Esophagus (tissue), 2 donors: ENCODE data around the gene HDHD2. TPM values are rescaled to one million over a fixed set of nuclear protein-coding genes. Genes with fewer than 3 reads are reported as not detected.

Experiments used
- H3K27ac ChIP-seq, 2 donors: one replicate each; pipeline ENCODE4 v1.5.1; 2013; ENCODE audit warnings: low read depth in 2 of 2, mild to moderate bottlenecking in 2 of 2, inconsistent platforms in 1 of 2, low read length in 1 of 2, moderate library complexity in 1 of 2
- H3K27me3 ChIP-seq, 2 donors: one replicate each; pipeline ENCODE4 v1.6.1; 2013; ENCODE audit warnings: low read length in 2 of 2, control low read depth in 1 of 2, mild to moderate bottlenecking in 1 of 2; ENCODE audit not compliant: insufficient read depth in 2 of 2, control insufficient read depth in 1 of 2
- H3K36me3 ChIP-seq, 2 donors: one replicate each; pipeline ENCODE4 v1.6.1; 2013; ENCODE audit warnings: low read length in 1 of 2; ENCODE audit not compliant: control insufficient read depth in 2 of 2, insufficient read depth in 2 of 2
- H3K4me1 ChIP-seq, 2 donors: one replicate each; pipeline ENCODE4 v1.6.1; 2013; ENCODE audit warnings: low read length in 1 of 2; ENCODE audit not compliant: control insufficient read depth in 2 of 2, insufficient read depth in 2 of 2
- H3K4me3 ChIP-seq, 2 donors: one replicate each; pipeline ENCODE4 v1.5.1; 2013; ENCODE audit warnings: low read length in 2 of 2, mild to moderate bottlenecking in 2 of 2, low read depth in 1 of 2, moderate library complexity in 1 of 2
- H3K9me3 ChIP-seq, 2 donors: one replicate each; pipeline ENCODE4 v1.6.1; 2013; ENCODE audit warnings: mild to moderate bottlenecking in 2 of 2, low read depth in 1 of 2, low read length in 1 of 2, moderate library complexity in 1 of 2; ENCODE audit not compliant: control insufficient read depth in 2 of 2, insufficient read depth in 1 of 2
- whole genome bisulfite sequencing, 2 donors: extraction: QIAGEN DNeasy Blood & Tissue Kit; methylation state at CpG; one replicate each; pipeline ENCODE4 v1.1.7; 2013; 5-methylcytosine and 5-hydroxymethylcytosine counted together
- polyA plus RNA-seq, 2 donors: library from polyadenylated mRNA; stranded (reverse); fragments of 200-250 nt; gene quantifications; one replicate each; pipeline ENCODE4 v1.2.3, GENCODE V29; 2013
- donor health status: healthy with polysubstance abuse.
- donor health status: Bipolar disorder and iron deficiency.

HDHD2 gene
- polyA plus RNA-seq, 2 donors = 13.1 to 13.9 TPM

DNA sequence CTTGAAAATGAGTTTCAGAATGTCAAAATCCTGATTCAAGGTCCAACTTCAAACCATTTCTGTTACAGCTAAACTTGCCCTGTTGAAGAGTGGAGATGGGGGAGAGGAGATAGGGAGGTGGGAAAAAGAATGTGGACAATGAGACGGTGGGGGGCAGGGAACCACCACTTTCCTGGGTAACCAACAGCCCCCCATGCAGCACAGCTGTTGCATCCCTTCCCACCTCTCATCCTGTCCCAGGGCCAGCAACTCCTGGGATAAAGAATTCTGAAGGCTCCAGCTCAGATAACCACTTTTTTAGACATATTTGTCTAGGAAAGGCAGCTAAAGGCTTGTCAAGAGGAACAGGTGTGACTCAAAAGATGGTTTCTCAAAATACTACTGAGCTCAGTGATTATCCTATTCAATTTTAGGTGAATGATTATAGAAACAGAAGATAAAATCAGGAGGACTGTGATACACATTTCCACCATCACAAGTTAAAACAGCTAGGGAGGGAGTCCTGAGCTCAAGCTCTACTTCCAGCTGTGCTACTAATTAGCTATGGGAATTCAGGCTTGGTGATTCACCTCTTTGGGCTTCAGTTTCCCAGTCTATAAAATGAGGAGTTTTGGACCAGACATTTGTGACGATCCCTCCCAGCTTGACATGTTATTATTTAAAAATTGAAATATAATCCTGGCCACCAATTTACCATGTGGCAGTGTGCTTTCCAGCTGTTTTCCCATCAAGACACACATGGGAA lies 36.3 kb downstream of the HDHD2 start:
- H3K9me3 ChIP-seq = no peaks in the 10 kb centered on the region
- H3K4me1 ChIP-seq = no peaks in the 10 kb centered on the region
- no peaks in the 10 kb centered on the region for H3K27me3 ChIP-seq
- no peak overlapping the region for H3K27ac ChIP-seq
- H3K4me3 ChIP-seq = no peak overlapping the region
- WGBS, 2 donors = 86 to 96% methylated on average over 2 of the region's 2 CpGs
- H3K36me3 ChIP-seq = peaks cover 5 to 10% of the 10 kb centered on the region in 2 donors

DNA sequence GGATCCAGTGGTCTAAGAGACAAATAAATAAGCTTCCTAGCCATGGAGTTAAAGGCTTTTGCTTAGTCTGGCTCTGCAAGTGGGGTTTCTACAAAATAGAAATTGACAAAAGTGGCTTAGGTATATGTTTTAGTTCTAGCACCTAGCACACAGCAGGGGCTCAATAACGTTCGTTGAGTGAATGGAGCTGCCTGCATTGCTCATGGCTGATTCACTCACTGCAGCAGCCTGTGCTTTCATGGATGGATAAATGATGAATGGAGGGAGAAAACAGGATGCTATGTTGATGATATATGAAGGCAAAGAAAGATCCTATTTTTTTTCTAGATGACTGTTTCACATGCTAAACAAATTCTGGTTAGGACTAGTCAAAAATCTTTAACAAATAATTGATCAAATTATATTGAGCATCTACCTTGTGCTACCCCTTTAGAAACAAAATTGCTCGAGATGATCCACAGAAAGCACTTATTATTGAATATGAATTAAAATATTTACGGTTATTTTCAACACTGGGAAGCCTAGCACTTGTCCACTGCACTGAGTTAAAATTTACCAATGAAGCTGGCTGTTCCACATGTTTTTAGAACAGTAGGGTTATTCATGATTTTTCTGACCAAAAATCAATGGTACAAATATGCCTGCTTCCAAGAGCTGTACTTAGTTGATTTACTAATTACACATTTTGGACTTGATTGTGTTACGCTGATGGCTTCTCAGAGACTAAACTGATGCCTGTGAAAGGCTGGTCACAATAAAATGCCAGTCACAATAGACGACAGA lies 39.6 kb downstream of the HDHD2 start:
- WGBS, 2 donors = 83 to 93% methylated on average over 6 of the region's 6 CpGs
- Histone ChIP-seq H3K27ac (no peak overlapping the region), H3K27me3 (no peaks in the 10 kb centered on the region), H3K36me3 (peaks cover 7 to 13% of the 10 kb centered on the region in 2 donors), H3K9me3 (no peaks in the 10 kb centered on the region), H3K4me1 (no peaks in the 10 kb centered on the region), H3K4me3 (no peak overlapping the region)

DNA sequence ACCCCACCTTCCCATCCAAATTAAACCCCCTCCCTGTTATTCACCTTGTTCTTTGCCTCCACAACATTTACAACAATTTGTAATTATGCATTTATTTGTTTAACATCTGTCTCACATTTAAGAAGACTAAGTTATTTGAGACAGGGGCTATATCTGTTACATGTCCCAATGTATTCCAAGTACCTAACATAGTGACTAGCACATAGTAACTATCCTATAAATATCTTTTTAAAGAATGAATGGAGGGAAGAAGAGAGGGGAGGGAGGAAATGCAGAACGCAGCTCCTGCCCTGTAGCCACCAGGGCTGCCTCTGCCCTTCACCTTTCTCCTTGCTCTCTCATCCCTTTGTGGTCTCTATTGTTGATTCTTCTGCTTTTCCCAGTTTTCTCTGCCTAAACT lies 40.6 kb downstream of the HDHD2 start:
- H3K27ac ChIP-seq = no peak overlapping the region
- H3K9me3 ChIP-seq = no peaks in the 10 kb centered on the region
- peaks cover 4 to 13% of the 10 kb centered on the region in 2 donors for H3K36me3 ChIP-seq
- no peaks in the 10 kb centered on the region for H3K4me1 ChIP-seq
- 76 to 80% methylated on average over 1 of the region's 1 CpG for WGBS, 2 donors
- no peaks in the 10 kb centered on the region for H3K27me3 ChIP-seq
- H3K4me3 ChIP-seq = no peak overlapping the region

GRCh38 chr18:47108998-47109405 lies 41.3 kb downstream of the HDHD2 start:
- Histone ChIP-seq H3K9me3 (no peaks in the 10 kb centered on the region), H3K4me3 (no peak overlapping the region), H3K27me3 (no peaks in the 10 kb centered on the region), H3K4me1 (no peaks in the 10 kb centered on the region), H3K27ac (no peak overlapping the region), H3K36me3 (peaks cover 2 to 18% of the 10 kb centered on the region in 2 donors)
- 88 to 92% methylated on average over 7 of the region's 7 CpGs for WGBS, 2 donors

DNA sequence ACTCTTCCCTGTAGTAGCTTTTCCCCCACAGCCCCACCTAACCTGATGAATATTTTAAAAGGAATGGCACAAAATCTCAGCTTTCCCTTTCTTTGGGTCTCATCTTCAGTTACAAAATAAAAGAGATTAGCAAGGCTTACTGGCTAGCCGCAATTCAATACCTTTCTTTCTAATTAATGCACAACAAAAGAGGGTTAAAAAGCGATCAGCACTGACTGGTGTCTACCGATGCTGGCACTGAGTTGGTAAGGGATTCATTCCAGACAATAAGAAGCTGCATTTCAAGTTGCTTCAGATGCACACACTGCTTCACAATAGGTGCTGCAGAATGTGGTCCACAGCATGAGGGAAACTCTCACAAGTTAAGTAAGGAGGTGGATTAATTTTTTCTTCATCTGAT lies 41.9 kb downstream of the HDHD2 start:
- H3K27me3 ChIP-seq = no peaks in the 10 kb centered on the region
- no peak overlapping the region for H3K27ac ChIP-seq
- no peak overlapping the region for H3K4me3 ChIP-seq
- WGBS, 2 donors = 80 to 83% methylated on average over 3 of the region's 3 CpGs
- H3K9me3 ChIP-seq = no peaks in the 10 kb centered on the region
- H3K4me1 ChIP-seq = no peaks in the 10 kb centered on the region
- H3K36me3 ChIP-seq = peaks cover 2 to 18% of the 10 kb centered on the region in 2 donors

DNA sequence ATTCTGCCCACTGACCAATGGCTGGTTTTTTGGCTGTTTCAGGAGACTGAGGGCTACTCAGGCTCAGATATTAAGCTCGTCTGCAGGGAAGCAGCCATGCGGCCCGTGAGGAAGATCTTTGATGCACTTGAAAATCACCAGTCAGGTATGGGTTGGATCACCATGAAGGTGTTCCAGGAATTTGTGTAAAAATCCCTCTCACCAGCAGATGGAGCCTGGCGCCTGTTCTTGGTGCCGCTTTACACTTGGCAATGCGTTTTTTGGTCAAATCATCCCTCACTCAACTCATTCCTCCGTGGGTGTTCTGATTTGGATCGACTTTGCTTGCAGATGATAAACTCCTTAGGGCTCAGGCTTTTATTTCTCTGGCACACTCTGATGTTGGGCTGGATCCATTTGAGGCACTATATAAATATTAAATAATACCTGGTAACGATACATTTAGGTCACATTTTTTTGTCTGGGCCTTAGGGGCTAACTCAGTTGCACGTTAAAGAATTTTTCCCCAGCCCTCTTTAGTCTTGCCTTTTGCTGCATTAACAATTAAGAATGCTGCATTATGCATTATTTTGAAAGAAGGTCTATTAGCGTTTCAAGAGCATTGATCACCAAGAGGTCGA lies 50.0 kb downstream of the HDHD2 start:
- Histone ChIP-seq H3K9me3 (no peaks in the 10 kb centered on the region), H3K4me3 (no peak overlapping the region), H3K27me3 (no peaks in the 10 kb centered on the region), H3K27ac (no peak overlapping the region), H3K4me1 (no peaks in the 10 kb centered on the region), H3K36me3 (peaks cover 0 to 5% of the 10 kb centered on the region in 2 donors)
- WGBS, 2 donors = 22 to 27% methylated on average over 12 of the region's 12 CpGs

GRCh38 chr18:47095810-47096209 lies 54.5 kb downstream of the HDHD2 start:
- Histone ChIP-seq H3K4me3 (no peak overlapping the region), H3K9me3 (no peaks in the 10 kb centered on the region), H3K27me3 (no peaks in the 10 kb centered on the region), H3K4me1 (no peaks in the 10 kb centered on the region), H3K27ac (no peak overlapping the region), H3K36me3 (no peaks in the 10 kb centered on the region)
- WGBS, 2 donors = 76 to 83% methylated on average over 3 of the region's 3 CpGs

DNA sequence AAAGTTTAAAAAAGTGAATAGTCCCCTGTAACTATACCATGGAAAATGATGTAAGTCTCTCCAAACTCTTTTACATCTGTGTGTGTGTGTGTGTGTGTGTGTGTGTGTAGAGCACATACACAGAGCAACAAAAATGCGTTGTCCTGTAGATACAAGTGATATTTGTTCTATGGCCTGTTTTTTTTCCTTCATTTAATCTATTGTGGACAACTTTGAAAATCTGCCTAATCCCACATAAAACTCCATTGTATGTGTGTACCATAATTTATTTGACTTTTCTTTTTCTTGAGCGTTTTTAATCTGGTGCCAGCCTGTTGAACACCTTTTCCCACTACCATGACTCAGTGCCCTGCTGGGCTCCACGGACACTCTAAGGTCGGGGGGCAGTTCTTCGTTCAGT lies 62.6 kb downstream of the HDHD2 start:
- 84 to 89% methylated on average over 5 of the region's 5 CpGs for WGBS, 2 donors
- no peak overlapping the region for H3K27ac ChIP-seq
- H3K4me3 ChIP-seq = no peak overlapping the region
- no peaks in the 10 kb centered on the region for H3K27me3 ChIP-seq
- H3K36me3 ChIP-seq = no peaks in the 10 kb centered on the region
- no peaks in the 10 kb centered on the region for H3K4me1 ChIP-seq
- H3K9me3 ChIP-seq = no peaks in the 10 kb centered on the region

- Histone ChIP-seq H3K27me3 (no peaks in the 10 kb centered on the region), H3K27ac (no peak overlapping the region), H3K36me3 (no peaks in the 10 kb centered on the region), H3K4me1 (no peaks in the 10 kb centered on the region), H3K9me3 (no peaks in the 10 kb centered on the region), H3K4me3 (no peak overlapping the region)
- WGBS, 2 donors = 90 to 91% methylated on average over 2 of the region's 2 CpGs
Measured at GRCh38 chr18:47081578-47081977, 68.7 kb downstream of the HDHD2 start.
